Right forelimb (tissue), 1 donor: ENCODE results near the gene SMG9.
"Not testable (repeated sequence)": the region's sequence is repeated elsewhere in the genome, so short reads cannot be mapped to it uniquely, and the experiment has no call there.

Source experiments
- DNase-seq: peaks from one replicate; pipeline ENCODE4 v3.0.0-alpha.2; 2018

Gene SMG9

DNA sequence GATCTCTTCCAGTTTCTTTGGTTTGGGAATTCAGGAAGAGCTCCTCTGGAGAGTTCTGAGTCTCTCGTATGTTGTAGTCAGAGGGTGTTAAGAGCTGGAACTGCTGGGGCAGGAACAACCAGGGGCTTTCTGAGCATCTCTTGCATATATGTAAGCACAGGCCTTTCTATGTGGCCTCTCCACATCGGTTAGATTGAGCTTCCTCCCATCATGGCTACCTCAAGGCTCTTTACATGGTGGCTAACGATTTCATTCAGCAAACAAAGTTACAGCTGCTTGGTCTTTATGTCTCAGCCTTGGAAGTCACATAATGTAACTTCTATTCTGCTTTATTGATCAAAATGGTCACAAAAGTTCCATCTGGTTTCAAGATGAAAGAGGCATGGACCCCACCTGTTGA lies 64.3 kb downstream of the SMG9 start:
- no peak for DNase-seq

DNA sequence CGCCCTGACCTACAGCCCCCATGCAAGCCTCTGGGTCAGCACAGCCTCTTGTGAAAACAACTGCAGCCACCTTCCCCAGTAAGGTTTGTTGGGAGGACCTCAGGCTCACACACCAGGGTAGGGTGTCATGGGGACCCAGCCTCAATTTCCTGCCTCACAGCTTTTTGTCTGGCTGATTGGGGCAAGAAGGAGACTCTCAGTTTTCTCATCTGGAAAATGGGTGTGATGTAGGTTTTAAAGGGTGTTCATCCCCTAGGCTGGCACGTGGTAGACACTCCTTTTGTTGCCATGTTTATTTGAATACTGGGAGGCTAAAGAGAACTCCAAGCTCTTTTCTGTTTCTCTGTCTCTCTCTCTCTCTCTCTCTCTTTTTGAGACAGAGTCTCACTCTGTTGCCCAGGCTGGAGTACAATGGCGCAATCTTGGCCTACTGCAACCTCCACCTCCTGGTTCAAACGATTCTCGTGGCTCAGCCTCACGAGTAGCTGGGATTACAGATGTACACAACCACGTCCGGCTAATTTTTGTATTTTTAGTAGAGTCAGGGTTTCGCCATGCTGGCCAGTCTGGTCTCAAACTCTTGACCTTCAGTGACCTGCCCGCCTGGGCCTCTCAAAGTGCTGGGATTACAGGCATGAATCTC lies 66.6 kb downstream of the SMG9 start:
- DNase-seq: no peak

DNA sequence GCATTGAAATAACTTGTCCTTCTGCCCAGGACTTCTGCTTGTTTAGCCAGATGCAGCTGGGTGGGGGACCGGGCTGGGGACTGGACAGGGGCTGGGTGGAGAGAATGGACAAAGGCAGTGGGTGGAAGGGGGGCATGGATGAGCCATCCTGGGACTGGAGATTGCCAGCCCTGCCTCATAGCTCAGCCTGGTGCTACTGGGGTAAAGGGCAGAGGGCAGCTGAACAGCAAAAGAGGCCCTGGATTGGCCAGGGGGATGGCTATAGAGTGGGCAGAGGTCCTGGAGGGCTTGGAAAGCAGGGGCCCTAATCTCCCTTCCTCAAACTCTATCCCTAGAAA lies 67.1 kb downstream of the SMG9 start:
- DNase-seq: no peak

DNA sequence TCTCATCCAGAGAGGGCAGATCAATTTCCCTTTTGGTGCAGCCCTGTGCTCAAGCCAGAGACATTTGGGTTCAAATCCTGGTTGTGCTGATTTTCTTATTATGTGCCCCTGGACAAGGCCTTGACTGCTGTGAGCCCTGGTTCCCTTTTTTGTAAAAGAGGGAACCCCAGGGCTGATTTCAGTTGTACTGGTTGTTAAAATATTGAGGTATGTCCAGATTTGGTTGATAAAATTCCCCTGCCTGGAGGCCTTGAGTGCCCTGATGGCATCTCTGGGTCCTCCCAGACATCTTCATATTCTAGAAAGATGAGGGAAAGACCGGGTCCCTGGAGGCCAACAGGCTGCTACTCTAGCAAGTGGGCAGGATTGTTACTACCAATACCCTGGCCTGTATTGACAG lies 70.4 kb downstream of the SMG9 start:
- no peak for DNase-seq

DNA sequence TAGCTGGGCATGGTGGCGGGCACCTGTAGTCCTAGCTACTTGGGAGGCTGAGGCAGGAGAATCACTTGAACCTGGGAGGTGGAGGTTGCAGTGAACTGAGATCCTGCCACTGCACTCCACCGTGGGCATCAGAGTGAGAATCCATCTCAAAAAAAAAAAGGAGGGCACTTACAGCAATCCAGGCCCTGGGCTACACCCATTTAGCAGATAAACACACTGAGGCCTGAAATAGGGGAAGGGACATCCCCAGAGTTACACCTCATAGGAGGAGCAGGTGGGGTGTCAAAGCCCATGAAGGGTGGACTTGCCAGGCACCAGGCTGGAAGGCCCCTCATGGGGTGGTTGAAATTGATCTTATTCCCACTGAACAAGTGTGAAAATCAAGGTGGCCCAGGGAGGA lies 70.9 kb downstream of the SMG9 start:
- no peak for DNase-seq

DNA sequence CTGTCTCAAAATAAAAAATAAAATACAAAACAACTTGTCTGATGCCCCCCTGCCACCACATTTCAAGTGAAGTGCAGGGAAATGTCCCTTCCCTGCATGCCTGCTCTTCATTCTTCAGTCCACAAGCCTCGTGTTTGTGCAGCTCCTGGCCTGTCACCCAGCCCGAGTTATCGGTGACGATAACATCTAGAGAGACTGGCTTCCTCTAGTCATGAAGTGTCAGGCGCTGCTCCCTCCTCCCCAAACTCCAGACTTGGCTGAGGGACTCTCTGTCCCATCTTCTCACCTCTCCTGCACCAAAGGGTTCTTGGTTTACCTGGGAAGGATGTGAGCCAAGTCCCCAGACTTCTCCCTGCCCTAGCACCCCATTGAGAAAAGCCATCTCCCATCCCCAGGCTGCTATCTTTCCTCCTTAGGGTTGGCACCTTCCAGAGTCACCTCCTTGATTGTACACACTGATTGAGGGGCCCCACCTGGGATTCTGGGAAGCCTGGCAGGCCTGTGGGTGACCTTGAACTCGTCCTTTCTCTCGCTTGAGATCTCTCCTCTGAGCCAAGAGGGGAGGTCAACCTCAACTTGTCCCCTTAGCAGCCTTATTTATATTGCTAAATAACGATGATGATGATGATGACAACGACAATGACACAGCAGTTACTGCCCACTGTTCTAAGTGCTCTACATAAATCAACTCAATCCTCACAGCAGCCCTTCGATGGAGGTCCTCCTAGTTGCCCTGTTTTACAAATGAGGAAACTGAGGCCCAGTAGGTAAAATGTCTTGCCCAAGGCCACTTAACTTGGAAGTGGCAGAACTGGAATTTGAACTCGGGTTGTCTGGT lies 71.7 kb downstream of the SMG9 start:
- no peak for DNase-seq

DNA sequence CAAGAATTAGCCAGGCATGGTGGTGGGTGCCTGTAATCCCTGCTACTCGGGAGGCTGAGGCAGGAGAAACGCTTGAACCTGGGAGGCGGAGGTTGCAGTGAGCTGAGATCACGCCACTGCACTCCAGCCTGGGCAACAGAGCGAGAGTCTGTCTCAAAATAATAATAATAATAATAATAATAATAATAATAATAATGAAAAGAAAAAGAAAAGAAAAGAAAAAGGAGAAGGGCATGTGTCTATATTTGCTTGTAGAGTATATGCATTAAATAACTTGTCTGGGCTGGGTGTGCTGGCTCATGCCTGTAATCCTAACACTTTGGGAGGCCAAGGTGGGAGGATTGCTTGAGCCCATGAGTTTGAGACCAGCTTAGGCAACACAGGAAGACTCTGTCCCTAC lies 72.5 kb downstream of the SMG9 start:
- DNase-seq: not testable (repeated sequence)

DNA sequence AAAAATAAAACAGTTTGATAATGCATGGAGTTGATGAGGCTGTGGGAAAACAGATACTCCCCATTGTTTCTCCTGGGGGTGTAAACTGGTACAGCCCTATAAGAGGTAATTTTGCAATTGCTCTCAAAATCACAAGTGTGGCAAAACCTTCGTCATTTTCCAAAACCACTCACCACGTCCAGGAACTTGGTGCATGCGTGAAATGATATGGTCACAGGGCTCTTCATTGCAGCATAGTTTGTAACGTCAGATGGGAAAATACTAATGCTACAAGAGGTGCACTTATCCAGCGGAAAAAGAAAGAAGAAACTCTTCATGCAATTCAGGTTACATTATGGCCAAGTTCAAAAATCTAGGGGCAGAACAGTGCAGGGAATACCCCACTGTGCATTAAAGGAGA lies 72.9 kb downstream of the SMG9 start:
- no peak for DNase-seq

DNA sequence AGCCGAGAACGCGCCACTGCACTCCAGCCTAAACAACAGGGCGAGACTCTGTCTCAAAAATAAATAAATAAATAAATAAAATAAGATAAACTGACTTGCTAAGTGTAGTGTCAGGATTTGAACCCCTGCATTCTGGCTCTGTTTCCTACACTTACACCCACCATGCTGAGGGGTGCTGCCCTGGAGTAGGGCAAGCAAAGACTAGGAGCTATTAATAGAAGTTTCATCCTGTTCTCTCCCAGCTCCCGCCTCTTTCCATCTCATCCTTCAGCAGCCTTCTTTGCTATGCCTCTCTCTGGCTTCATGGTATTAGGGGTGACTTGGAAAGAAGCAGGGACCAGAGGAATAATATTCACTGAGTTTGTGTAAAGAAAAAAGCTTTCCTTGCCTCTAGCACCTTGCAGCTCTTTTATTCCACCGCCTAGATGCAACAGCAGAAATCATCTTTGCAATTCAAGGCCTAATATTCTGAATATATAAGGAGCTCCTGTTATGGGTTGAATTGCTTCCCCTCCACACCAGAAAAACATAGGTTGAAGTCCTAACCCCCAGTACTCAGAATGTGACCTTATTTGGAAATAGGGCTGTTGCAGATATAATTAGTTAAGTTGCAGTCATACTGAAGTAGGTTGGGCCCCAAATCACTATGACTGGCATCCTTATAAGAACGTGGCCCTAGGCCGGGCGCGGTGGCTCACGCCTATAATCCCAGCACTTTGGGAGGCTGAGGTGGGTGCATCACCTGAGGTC lies 76.1 kb downstream of the SMG9 start:
- DNase-seq: no peak
